HepG2 (cell line): ENCODE results near the gene GATB.

Experiments
- ATF6 ChIP-seq: sonication (generic); formaldehyde crosslinking; conservative IDR thresholded peaks from 2 replicates; pipeline ENCODE4 v1.4.0; 2020; ENCODE audit warnings: missing genetic modification reagents
- CTCF ChIP-seq: sonication (generic); formaldehyde crosslinking; IDR thresholded peaks from 2 replicates; pipeline ENCODE4 v1.5.0; 2020; ENCODE audit warnings: mild to moderate bottlenecking, missing genetic modification reagents, moderate library complexity
- GPBP1L1 ChIP-seq: sonication (generic); formaldehyde crosslinking; IDR thresholded peaks from 2 replicates; pipeline ENCODE4 v1.5.0; 2020; ENCODE audit warnings: mild to moderate bottlenecking, missing genetic modification reagents
- HMG20A ChIP-seq: IDR thresholded peaks from 2 replicates; pipeline ENCODE4 v1.6.1; 2016; ENCODE audit warnings: borderline replicate concordance
- NFE2L2 ChIP-seq: fragments of 150-350 bp; IDR thresholded peaks from 2 replicates; pipeline ENCODE4 v1.6.1; 2014; ENCODE audit warnings: low read length
- NFIC ChIP-seq: IDR thresholded peaks from 2 replicates; pipeline ENCODE4 v1.6.1; 2012; ENCODE audit warnings: mild to moderate bottlenecking, low read length, inconsistent platforms
- SRY ChIP-seq: sonication (generic); formaldehyde crosslinking; IDR thresholded peaks from 2 replicates; pipeline ENCODE4 v1.8.0; 2022; ENCODE audit warnings: mild to moderate bottlenecking, missing genetic modification reagents
- ZNF143 ChIP-seq: sonication (generic); formaldehyde crosslinking; IDR thresholded peaks from 2 replicates; pipeline ENCODE4 v1.4.0; 2020; ENCODE audit warnings: missing genetic modification reagents

GRCh38 chr4:151804086-151804630, 43.4 kb upstream of the GATB start:
- no peak for TF ChIP-seq GPBP1L1 (CRISPR knock-in tag)
- TF ChIP-seq NFIC: no peak
- TF ChIP-seq ZNF143: no peak
- no peak for TF ChIP-seq SRY (CRISPR knock-in tag)
- TF ChIP-seq NFE2L2: no peak
- no peak for TF ChIP-seq CTCF (CRISPR knock-in tag)
- TF ChIP-seq ATF6: no peak
- TF ChIP-seq HMG20A (CRISPR knock-in tag): no peak
